22Rv1 (cell line): ENCODE data around the gene POLR2J2.
"Not testable (repeated sequence)": the region's sequence is repeated elsewhere in the genome, so short reads cannot be mapped to it uniquely, and the experiment has no call there.

Experiments used
- ZFX ChIP-seq: fragments of 450-650 bp; IDR thresholded peaks from 2 replicates; pipeline ENCODE4 v1.6.1; 2017; ENCODE audit warnings: antibody characterized with exemption, borderline replicate concordance
- TF ChIP-seq, protein P1 (sequence below): fragments of 450-650 bp; IDR thresholded peaks from 2 replicates; pipeline ENCODE4 v1.5.1; 2017; ENCODE audit warnings: mild to moderate bottlenecking

DNA sequence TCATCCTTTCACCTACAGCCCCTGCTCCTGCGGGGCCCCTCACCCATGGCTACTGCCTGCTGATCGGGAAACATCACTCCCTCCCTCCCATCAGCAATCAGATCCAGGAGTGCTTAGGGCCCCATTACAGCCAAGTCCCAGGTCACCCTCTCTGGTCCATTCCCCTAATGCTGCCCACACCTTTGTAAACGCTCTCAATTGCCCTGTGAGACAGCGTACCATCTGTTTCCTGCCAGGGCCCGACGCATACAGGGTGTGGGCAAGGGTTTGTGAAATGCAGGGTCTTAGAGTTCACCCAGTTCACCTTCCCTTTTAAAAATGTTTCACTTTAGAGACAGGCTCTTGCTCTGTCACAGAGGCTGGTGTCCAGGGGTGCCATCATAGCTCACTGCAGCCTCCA lies 37.2 kb downstream of the POLR2J2 start:
- TF ChIP-seq, protein P1, sequence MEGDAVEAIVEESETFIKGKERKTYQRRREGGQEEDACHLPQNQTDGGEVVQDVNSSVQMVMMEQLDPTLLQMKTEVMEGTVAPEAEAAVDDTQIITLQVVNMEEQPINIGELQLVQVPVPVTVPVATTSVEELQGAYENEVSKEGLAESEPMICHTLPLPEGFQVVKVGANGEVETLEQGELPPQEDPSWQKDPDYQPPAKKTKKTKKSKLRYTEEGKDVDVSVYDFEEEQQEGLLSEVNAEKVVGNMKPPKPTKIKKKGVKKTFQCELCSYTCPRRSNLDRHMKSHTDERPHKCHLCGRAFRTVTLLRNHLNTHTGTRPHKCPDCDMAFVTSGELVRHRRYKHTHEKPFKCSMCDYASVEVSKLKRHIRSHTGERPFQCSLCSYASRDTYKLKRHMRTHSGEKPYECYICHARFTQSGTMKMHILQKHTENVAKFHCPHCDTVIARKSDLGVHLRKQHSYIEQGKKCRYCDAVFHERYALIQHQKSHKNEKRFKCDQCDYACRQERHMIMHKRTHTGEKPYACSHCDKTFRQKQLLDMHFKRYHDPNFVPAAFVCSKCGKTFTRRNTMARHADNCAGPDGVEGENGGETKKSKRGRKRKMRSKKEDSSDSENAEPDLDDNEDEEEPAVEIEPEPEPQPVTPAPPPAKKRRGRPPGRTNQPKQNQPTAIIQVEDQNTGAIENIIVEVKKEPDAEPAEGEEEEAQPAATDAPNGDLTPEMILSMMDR = not testable (repeated sequence)
- not testable (repeated sequence) for TF ChIP-seq ZFX
